GM10266 (cell line): ENCODE measurements around the gene FAM162A.

ENCODE experiments used
- DNase-seq: peaks from one replicate; pipeline ENCODE4 v3.0.0; 2012; ENCODE audit errors: extremely low spot score
- TF ChIP-seq, protein P1 (sequence below): IDR thresholded peaks from 2 replicates; pipeline ENCODE4 v1.5.1; 2012; ENCODE audit warnings: mild to moderate bottlenecking, low read depth; ENCODE audit not compliant: control insufficient read depth, insufficient read depth; ENCODE audit errors: missing control alignments

The FAM162A gene

DNA sequence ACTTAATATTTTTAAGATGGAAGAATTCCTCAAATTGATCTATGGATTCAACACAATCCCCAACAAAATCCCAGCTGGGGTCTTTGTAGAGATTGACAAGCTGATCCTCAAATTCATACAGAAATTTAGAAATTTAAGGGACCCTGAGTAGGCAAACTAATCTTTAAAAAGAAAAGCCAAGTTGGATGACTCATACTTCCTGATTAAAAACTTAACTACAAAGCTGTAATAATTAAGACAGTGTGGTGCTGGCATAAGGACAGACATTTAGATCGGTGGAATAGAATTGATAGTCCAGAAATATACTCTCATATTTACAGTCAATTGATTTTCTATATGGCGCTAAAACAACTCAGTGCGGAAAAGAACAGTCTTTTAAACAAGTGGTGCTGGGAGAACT lies 11.6 kb downstream of the FAM162A start:
- DNase-seq: no peak
- TF ChIP-seq, protein P1, sequence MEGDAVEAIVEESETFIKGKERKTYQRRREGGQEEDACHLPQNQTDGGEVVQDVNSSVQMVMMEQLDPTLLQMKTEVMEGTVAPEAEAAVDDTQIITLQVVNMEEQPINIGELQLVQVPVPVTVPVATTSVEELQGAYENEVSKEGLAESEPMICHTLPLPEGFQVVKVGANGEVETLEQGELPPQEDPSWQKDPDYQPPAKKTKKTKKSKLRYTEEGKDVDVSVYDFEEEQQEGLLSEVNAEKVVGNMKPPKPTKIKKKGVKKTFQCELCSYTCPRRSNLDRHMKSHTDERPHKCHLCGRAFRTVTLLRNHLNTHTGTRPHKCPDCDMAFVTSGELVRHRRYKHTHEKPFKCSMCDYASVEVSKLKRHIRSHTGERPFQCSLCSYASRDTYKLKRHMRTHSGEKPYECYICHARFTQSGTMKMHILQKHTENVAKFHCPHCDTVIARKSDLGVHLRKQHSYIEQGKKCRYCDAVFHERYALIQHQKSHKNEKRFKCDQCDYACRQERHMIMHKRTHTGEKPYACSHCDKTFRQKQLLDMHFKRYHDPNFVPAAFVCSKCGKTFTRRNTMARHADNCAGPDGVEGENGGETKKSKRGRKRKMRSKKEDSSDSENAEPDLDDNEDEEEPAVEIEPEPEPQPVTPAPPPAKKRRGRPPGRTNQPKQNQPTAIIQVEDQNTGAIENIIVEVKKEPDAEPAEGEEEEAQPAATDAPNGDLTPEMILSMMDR: no peak

DNA sequence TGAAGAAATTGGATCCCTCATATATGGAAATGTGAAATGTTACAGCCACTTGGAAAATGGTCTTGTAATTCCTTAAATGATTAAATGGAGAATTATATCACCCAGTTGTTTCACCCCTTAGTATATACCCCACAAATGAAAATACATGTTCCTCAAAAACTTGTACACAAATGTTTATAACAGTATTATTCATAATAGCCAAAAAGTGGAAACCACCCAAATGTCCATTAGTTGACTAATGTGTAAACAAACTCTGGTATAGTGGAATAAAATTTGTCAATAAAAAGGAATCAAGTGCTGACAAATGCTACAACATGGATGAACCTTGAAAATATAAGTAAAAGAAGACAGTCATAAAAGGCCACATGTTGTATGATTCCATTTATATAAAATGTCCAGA lies 12.5 kb downstream of the FAM162A start:
- TF ChIP-seq, protein P1: no peak
- DNase-seq: no peak

DNA sequence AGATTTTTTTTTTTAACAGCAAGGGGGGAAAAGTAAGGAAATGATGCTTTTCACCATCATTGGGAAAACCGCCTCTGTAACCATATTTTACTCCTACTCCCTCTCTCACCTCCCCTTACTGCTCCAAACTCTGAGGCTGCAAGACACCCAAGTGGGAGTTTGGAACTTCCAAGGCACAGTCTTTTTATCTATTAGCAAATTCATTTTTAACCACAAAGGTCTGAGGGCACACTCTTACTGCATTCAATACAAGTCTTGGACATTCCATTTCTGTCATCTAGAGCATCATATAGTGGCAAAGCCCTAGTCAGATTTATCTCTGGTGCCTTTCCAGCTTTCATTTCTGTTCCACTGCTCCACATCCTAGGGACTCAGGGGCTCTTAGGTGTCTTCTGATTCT lies 13.2 kb downstream of the FAM162A start:
- DNase-seq: no peak
- TF ChIP-seq, protein P1: no peak

DNA sequence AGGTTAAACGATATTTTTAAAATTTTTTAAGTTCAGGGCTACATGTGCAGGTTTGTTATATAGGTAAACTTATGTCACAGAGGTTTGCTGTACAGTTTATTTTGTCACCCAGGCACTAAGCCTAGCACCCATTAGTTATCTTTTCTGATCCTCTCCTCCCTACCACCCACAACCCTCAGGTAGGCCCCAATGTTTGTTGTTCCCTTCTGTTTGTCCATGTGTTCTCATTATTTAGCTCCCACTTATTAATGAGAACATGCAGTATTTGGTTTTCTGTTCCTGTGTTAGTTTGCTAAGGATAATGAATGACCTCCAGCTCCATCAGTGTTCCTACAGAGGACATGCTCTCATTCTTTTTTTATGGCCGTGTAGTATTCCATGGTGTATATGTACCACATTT lies 14.9 kb downstream of the FAM162A start:
- DNase-seq: no peak
- TF ChIP-seq, protein P1: no peak

DNA sequence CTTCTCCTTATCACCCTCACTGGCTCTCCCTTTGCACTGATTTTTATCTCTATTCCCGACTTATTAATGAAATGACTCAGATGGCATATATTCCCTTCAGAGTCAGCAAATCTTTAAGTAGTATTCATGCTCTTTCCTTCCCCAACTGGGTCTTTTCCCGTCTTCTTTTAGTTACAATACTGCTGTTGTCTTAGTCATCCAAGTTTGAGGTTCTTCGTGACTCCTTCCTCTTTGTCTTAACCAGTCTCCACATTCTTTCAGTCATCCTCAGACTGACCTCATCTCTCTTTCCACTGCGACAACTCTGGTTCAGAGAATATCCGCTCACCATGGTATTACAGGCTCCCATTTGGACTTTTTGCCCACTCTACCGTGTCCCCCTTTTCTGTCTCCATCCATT lies 19.5 kb downstream of the FAM162A start:
- DNase-seq: no peak
- TF ChIP-seq, protein P1: no peak

DNA sequence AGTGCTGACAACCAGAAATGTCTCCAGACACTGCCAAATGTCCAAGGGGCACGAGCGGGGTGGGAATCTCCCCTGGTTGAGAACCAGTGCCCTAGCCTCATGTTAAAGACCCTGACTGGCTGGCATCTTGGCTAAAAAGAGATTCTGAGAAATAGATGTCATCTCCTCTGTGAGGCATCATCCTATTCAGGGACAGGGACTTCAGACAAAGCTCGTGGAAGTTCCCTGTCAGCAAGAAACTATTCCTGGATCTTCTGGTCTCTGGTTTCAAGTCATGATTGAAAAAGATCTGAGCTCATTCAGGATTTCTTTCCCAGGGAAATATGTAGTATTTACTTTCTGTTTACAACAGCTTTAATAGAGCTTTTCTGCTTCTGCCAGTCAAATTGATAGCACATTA lies 21.0 kb downstream of the FAM162A start:
- TF ChIP-seq, protein P1: no peak
- no peak for DNase-seq

DNA sequence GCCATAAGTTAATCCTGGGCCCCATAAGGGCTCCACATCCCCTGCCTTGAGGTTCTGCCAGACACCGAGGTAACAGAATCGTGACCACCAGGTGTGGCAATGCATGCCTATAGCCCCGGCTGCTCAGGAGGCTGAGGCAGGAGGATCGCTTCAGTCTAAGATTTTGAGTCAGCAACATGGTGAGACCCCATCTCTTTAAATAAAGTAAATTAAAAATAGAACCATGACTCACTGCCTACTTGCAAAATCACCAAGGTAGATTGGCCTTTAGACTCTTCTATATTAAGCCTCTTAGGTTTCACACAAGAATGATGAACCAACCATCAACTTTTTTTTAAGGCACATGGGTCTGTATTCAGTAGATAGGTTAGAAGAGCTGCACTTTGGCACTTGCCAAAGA lies 22.2 kb downstream of the FAM162A start:
- no peak for DNase-seq
- TF ChIP-seq, protein P1: no peak
